OCI-LY1 (cell line): Measurements from ENCODE around the gene CCDC57.

Experiments used
- CTCF ChIP-seq: fragments of 200-600 bp; sonication (generic), shearing (Covaris generic); IDR thresholded peaks from 2 replicates; pipeline ENCODE4 v1.5.1; 2017; ENCODE audit warnings: mild to moderate bottlenecking, antibody characterized with exemption, low read length, moderate library complexity, mixed read lengths
- EZH2 ChIP-seq: fragments of 200-600 bp; sonication (generic), shearing (Covaris generic); IDR thresholded peaks from 2 replicates; pipeline ENCODE4 v1.8.0; 2017; ENCODE audit warnings: borderline replicate concordance, mixed run types, mild to moderate bottlenecking, antibody characterized with exemption, low read length, moderate library complexity, mixed read lengths

- no peak for TF ChIP-seq CTCF
- no peak for TF ChIP-seq EZH2
Observed at GRCh38 chr17:82084373-82085030, 128.1 kb downstream of the CCDC57 start.
